Suprapubic skin (tissue), 4 donors: ENCODE data around the gene ECD. TPM values are rescaled to one million over a fixed set of nuclear protein-coding genes. Genes with fewer than 3 reads are reported as not detected.

Source experiments
- DNase-seq, 2 donors: peaks; one replicate each; pipeline ENCODE4 v3.0.0-alpha.2; 2019; ENCODE audit warnings: low spot score in 2 of 2
- H3K27ac ChIP-seq: fragments of 200-600 bp; sonication (generic); one replicate; pipeline ENCODE4 v1.5.1; 2019
- H3K27me3 ChIP-seq: fragments of 200-600 bp; sonication (generic); one replicate; pipeline ENCODE4 v1.5.1; 2019
- H3K36me3 ChIP-seq: fragments of 200-600 bp; sonication (generic); one replicate; pipeline ENCODE4 v1.5.1; 2019
- H3K4me1 ChIP-seq: fragments of 200-600 bp; sonication (generic); one replicate; pipeline ENCODE4 v1.5.1; 2019
- H3K4me3 ChIP-seq: fragments of 200-600 bp; sonication (generic); one replicate; pipeline ENCODE4 v1.5.1; 2019; ENCODE audit warnings: mild to moderate bottlenecking
- H3K9me3 ChIP-seq: fragments of 200-600 bp; sonication (generic); one replicate; pipeline ENCODE4 v1.5.1; 2019
- EP300 ChIP-seq: sonication (generic); formaldehyde crosslinking; IDR thresholded peaks from one replicate; pipeline ENCODE4 v1.6.1; 2017; ENCODE audit warnings: antibody characterized with exemption
- POLR2A ChIP-seq, 2 donors: fragments of 450-650 bp; IDR thresholded peaks; one replicate each; pipeline ENCODE4 v1.6.1; 2017; ENCODE audit warnings: antibody characterized with exemption in 2 of 2, mild to moderate bottlenecking in 2 of 2, moderate library complexity in 2 of 2
- POLR2AphosphoS5 ChIP-seq, 3 donors: sonication (generic); formaldehyde crosslinking; IDR thresholded peaks; one replicate each; pipeline ENCODE4 v1.6.1; 2017; ENCODE audit warnings: antibody characterized with exemption in 3 of 3
- WGBS: methylation state at CpG from one replicate; pipeline ENCODE4 v1.1.5; 2018; 5-methylcytosine and 5-hydroxymethylcytosine counted together
- total RNA-seq, 4 donors: library from RNA; depleted of rRNA; stranded (reverse); fragments of >200 nt; gene quantifications; one replicate each; pipeline ENCODE4 v1.1.0, GENCODE V29; 2016
- TF ChIP-seq, protein P1 (sequence below), 2 donors: fragments of 200-600 bp in 1 of 2; fragments of 450-650 bp in 1 of 2; sonication (generic) in 1 of 2; IDR thresholded peaks; one replicate each; pipeline ENCODE4 v1.5.1; 2016 to 2019; ENCODE audit warnings: antibody characterized with exemption in 2 of 2, mild to moderate bottlenecking in 1 of 2, moderate library complexity in 1 of 2

Gene ECD
- total RNA-seq, 4 donors from 2014 or later, result 32.5 to 43.9 (median 35.1) TPM

- H3K27me3 ChIP-seq, result no peaks in the 10 kb centered on the region
- no peak overlapping the region for H3K27ac ChIP-seq
- H3K4me1 ChIP-seq, result no peaks in the 10 kb centered on the region
- H3K4me3 ChIP-seq, result no peak overlapping the region
- H3K36me3 ChIP-seq, result peaks cover 18% of the 10 kb centered on the region
- 23% methylated on average over 1 of the region's 1 CpG for WGBS
- no peak for DNase-seq
- TF ChIP-seq EP300, result no peak
- TF ChIP-seq POLR2AphosphoS5 (IDR thresholded peaks at IDR 0.05), result no peak
- no peak for TF ChIP-seq POLR2A (IDR thresholded peaks at IDR 0.05)
- TF ChIP-seq, protein P1, sequence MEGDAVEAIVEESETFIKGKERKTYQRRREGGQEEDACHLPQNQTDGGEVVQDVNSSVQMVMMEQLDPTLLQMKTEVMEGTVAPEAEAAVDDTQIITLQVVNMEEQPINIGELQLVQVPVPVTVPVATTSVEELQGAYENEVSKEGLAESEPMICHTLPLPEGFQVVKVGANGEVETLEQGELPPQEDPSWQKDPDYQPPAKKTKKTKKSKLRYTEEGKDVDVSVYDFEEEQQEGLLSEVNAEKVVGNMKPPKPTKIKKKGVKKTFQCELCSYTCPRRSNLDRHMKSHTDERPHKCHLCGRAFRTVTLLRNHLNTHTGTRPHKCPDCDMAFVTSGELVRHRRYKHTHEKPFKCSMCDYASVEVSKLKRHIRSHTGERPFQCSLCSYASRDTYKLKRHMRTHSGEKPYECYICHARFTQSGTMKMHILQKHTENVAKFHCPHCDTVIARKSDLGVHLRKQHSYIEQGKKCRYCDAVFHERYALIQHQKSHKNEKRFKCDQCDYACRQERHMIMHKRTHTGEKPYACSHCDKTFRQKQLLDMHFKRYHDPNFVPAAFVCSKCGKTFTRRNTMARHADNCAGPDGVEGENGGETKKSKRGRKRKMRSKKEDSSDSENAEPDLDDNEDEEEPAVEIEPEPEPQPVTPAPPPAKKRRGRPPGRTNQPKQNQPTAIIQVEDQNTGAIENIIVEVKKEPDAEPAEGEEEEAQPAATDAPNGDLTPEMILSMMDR (IDR thresholded peaks at IDR 0.05), result no peak
- H3K9me3 ChIP-seq, result no peaks in the 10 kb centered on the region
Observed at GRCh38 chr10:73209705-73210104, 41.9 kb upstream of the ECD start.

DNA sequence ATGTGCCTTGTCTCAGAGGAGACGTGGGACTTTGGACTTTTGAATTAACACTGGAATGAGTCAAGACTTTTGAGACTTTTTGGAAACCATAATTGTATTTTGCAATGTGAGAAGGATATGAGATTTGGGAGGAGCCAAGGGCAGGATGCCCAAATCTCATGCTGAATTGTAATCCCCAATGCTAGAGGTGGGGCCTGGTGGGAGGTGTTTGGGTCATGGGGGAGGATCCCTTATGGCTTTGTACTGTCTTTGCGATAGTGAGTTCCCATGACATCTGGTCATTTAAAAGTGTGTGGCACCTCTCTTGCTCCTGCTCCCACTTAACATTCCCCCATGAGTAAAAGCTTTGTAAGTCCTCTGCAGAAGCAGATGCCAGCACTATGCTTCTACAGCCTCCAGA, 40.1 kb upstream of the ECD start:
- Histone ChIP-seq H3K27ac (no peak overlapping the region), H3K4me1 (no peaks in the 10 kb centered on the region), H3K27me3 (no peaks in the 10 kb centered on the region), H3K9me3 (no peaks in the 10 kb centered on the region), H3K36me3 (peaks cover 20% of the 10 kb centered on the region), H3K4me3 (no peak overlapping the region)
- WGBS, result 55% methylated on average over 2 of the region's 2 CpGs
- TF ChIP-seq, protein P1 (IDR thresholded peaks at IDR 0.05), result no peak
- no peak for TF ChIP-seq POLR2AphosphoS5 (IDR thresholded peaks at IDR 0.05)
- no peak for TF ChIP-seq POLR2A (IDR thresholded peaks at IDR 0.05)
- no peak for TF ChIP-seq EP300
- DNase-seq, result no peak

DNA sequence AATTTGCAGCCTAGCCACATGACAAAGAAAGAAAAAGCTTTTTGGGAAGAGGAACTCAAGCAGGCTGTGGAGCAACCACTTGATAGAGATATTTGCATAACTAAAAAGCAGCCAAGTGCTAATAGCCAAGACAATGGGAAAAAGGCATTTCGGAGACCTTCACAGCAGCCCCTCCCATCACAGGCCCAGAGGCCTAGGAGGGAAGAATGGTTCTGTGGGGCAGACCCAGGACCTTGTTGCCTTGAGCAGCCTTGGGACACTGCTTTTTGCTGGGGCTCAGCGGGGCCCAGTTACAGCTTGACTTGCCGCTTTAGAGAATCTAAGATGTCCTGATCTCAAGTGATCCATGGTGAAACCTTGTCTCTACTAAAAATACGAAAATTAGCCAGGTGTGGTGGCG, 38.6 kb upstream of the ECD start:
- no peak overlapping the region for H3K4me3 ChIP-seq
- TF ChIP-seq EP300, result no peak
- no peak for TF ChIP-seq POLR2AphosphoS5 (IDR thresholded peaks at IDR 0.05)
- no peak for DNase-seq
- H3K4me1 ChIP-seq, result no peaks in the 10 kb centered on the region
- no peaks in the 10 kb centered on the region for H3K9me3 ChIP-seq
- peaks cover 25% of the 10 kb centered on the region for H3K36me3 ChIP-seq
- no peak overlapping the region for H3K27ac ChIP-seq
- H3K27me3 ChIP-seq, result no peaks in the 10 kb centered on the region
- 99% methylated on average over 5 of the region's 5 CpGs for WGBS

DNA sequence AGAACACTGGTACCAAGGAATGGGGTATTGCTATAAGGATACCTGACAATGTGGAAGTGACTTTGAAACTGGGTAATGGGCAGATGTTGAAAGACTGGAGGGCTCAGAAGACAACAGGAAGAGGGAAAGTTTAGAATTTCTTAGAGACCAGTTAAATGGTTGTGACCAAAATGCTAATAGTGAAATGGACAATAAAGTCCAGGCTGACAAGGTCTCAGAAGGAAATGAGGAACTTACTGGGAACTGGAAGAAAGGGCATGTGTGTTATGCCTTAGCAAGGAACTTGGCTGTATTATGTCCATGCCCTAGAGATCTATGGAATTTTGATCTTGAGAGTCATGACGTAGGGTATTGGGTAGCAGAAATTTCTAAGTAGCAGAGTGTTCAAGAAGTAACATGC, 38.1 kb upstream of the ECD start:
- Histone ChIP-seq H3K36me3 (peaks cover 22% of the 10 kb centered on the region), H3K27ac (no peak overlapping the region), H3K4me3 (no peak overlapping the region), H3K4me1 (no peaks in the 10 kb centered on the region), H3K27me3 (no peaks in the 10 kb centered on the region), H3K9me3 (no peaks in the 10 kb centered on the region)
- 93% methylated on average over 1 of the region's 1 CpG for WGBS
- TF ChIP-seq POLR2AphosphoS5 (IDR thresholded peaks at IDR 0.05) (no peak), POLR2A (IDR thresholded peaks at IDR 0.05) (no peak)
- TF ChIP-seq, protein P1 (IDR thresholded peaks at IDR 0.05), result no peak
- no peak for DNase-seq

DNA sequence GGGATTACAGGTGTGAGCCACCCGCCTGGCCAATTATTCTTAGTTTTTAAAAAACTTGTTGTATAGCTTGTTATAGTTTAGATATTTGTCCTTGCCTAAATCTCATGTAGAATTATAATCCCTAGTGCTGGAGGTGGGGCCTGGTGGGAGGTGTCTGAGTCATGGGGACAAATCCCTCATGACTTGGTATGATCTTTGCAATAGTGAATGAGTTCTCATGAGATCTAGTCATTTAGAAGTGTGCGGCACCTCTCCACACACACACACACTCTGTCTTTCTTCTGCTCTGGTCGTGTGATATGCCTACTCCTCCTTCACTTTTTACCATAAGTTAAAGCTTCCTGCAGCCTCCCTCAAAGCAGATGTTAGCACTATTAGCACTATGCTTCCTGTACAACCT, 37.3 kb upstream of the ECD start:
- Histone ChIP-seq H3K4me3 (no peak overlapping the region), H3K36me3 (peaks cover 17% of the 10 kb centered on the region), H3K9me3 (no peaks in the 10 kb centered on the region), H3K4me1 (no peaks in the 10 kb centered on the region), H3K27me3 (no peaks in the 10 kb centered on the region), H3K27ac (no peak overlapping the region)
- WGBS, result 92% methylated on average over 3 of the region's 3 CpGs
- no peak for DNase-seq
- TF ChIP-seq POLR2AphosphoS5 (IDR thresholded peaks at IDR 0.05), result no peak
- TF ChIP-seq EP300, result no peak
- no peak for TF ChIP-seq POLR2A (IDR thresholded peaks at IDR 0.05)
- TF ChIP-seq, protein P1 (IDR thresholded peaks at IDR 0.05), result no peak

GRCh38 chr10:73190188-73190587, 22.4 kb upstream of the ECD start:
- TF ChIP-seq, protein P1 (IDR thresholded peaks at IDR 0.05), result no peak
- TF ChIP-seq EP300 (no peak), POLR2AphosphoS5 (IDR thresholded peaks at IDR 0.05) (no peak), POLR2A (IDR thresholded peaks at IDR 0.05) (no peak)
- peaks cover 16% of the 10 kb centered on the region for H3K36me3 ChIP-seq
- H3K27ac ChIP-seq, result no peak overlapping the region
- DNase-seq, result no peak
- WGBS, result 94% methylated on average over 5 of the region's 5 CpGs
- no peak overlapping the region for H3K4me3 ChIP-seq
- no peaks in the 10 kb centered on the region for H3K27me3 ChIP-seq
- no peaks in the 10 kb centered on the region for H3K9me3 ChIP-seq
- no peaks in the 10 kb centered on the region for H3K4me1 ChIP-seq
